Head of caudate nucleus (tissue), 42 donors: ENCODE results near the gene CTDNEP1.

Experiments
- DNase-seq, 42 donors: peaks; one replicate each; pipeline versions ENCODE4 v3.0.0 to v3.0.0-alpha.2; 2020 to 2021; ENCODE audit warnings: mixed read lengths in 7 of 42
- intact Hi-C: fragments of 100-400 bp; cut with DNase I; formaldehyde crosslinking; loops from one replicate; pipeline ENCODE4 v1.15.0; 2022

Gene CTDNEP1

DNA sequence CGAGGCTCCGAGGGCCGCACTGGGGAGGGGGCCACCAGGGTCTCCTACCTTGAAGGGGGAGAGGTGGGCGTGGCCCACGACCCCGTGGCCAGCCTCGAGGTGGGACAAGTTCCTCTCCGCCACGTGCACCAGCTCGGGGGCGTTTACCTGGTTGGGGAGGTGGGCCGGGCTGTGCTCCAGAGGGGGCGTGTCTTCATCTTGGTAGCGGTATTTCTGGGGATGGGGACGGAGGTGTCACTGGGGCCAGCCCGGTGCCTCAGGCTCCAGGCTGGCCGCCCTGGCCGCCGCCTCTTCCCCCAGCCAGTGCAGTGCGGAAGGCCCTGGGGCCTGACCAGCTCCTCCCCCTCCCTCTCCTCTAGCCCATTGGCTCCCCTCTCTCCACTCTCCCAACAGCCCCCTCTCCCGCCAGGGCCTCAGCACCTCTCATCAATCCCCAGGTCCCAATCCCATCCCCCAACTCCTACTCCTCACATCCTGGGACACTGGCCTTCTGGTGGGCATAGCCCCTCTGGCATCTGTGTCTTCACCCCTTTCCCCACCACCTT is 43.4 kb downstream of the CTDNEP1 start:
- DNase-seq = no peak
- intact Hi-C loops = no loop called here

DNA sequence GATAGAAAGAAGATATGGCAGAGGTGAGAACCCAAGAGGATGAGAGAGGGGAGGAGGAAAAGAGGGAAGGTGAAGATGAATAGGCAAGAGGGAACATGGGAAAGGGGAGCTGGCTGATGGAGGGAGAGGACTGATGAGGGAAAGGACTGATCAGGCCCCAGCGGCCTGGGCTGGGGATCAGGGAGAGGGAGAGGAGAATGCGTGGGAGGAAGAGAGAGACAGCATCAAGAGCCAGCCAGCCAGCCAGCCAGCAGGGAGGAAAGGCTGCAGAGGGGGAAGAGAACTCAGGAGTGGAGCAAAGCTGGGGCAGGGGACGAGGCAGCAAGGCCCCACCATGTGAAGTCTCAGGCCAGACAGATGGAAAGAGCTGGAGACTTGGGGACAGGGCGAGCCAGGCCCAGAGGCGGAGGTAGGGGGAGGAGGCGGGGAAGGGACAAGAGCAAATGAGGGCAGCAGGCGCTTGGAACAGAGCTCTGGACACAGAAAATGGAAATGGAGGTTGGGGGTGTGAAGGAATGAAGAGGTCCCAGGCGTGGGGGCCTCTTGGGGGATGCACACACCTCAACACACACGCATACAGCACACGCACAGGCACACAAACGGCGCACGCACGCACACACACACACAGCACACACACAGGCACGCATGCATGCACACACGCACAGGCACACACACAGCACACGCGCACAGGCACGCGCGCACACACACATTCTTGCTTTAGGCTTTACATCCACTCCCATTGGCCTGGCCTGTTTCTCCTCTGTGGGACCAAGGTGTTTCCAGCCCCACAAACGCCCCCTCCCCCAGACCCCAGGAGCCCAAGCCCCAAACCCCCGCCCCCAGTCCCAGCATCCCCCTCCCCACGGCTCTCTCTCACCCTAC is 44.2 kb downstream of the CTDNEP1 start:
- intact Hi-C loops = no loop called here

DNA sequence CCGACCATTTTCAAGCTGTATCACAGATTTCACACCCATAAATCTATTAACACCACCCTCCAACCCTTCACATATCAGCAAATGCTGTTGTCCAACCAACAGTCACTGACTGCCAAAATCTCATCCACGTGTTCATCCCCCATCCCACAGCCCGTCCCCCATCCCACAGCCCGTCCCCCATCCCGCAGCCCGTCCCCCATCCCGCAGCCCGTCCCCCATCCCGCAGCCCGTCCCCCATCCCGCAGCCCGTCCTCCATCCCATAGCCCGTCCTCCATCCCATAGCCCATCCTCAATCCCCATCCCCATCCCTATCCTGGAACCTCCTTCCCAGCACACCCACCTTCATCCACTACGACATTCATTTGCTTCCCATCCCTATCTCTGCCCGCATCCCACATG is 46.0 kb downstream of the CTDNEP1 start:
- intact Hi-C loops = no loop called here
- no peak for DNase-seq

More for the DNA sequence above, 44.2 kb downstream of the CTDNEP1 start:
- DNase-seq = no peak

DNA sequence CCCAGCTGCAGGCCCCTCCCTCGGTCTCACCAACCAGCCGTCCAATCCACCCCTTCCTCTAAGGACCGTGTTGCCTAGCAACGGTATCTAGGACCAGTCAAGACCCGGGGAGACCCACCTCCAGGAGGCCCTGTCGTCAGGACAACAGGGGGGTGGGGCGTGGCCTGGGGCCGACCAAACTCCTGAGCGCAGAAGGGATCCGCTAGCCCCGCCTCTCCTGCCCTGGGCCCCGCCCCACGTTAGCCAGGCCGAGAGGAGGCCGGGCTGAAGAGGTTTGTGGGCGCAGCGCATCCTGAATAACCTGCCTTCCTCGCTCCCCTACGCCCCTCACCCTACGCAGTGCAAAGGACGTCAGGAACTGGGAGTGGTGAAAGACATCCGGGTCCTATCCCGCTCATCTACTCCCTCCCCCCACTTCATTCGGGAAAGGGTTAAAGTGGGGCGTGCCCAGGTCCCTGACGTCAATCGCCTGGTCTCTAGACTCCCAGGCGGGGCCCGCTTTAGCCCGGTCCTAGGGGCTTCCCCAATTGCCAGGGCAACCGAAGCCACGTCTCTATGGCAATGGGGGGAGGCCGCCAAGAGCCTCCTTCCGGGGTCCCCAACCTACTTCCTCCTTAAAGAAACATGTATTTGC is 46.6 kb downstream of the CTDNEP1 start:
- peak; percentile 55 to 91 (median 78) for DNase-seq
- intact Hi-C loops = no loop called here

DNA sequence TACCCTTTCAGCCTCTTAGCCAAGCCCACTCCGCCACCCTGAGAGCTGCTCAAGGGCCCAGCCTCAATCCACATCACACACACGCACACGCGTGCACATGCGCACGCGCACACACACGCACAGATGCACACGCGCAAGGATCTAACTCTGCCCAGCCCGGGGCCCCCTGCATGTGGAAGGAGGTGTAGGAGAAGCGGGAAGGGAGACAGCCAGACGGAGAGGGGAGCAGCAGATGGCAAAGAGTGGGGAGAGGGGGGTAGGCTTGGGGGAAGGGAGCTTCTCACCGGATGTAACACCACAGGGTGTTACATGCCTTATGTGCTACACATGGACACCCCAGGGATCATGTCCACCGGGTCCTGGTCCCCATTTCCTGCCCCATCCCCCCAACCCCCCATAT is 47.2 kb downstream of the CTDNEP1 start:
- intact Hi-C loops = no loop called here
- no peak for DNase-seq

DNA sequence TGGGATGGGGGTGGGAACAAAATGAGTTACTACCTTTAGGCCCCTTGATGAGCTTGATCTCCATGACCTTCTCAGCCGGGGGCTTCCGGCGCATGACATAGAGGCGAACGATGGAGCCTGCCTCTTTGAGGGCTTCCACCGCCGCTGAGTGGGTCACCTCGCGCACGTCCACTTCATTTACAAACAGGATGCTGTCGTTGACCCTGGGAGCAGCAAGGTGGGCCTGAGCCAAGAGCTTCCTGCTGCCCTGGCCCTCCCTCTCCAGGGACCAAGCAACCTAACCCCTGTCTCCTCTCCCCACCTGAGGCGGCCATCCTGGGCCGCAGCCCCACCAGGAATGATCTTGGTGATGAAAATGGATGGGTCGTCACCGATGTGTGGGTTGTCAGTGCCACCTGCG is 48.1 kb downstream of the CTDNEP1 start:
- DNase-seq = no peak
- intact Hi-C loops = no loop called here

DNA sequence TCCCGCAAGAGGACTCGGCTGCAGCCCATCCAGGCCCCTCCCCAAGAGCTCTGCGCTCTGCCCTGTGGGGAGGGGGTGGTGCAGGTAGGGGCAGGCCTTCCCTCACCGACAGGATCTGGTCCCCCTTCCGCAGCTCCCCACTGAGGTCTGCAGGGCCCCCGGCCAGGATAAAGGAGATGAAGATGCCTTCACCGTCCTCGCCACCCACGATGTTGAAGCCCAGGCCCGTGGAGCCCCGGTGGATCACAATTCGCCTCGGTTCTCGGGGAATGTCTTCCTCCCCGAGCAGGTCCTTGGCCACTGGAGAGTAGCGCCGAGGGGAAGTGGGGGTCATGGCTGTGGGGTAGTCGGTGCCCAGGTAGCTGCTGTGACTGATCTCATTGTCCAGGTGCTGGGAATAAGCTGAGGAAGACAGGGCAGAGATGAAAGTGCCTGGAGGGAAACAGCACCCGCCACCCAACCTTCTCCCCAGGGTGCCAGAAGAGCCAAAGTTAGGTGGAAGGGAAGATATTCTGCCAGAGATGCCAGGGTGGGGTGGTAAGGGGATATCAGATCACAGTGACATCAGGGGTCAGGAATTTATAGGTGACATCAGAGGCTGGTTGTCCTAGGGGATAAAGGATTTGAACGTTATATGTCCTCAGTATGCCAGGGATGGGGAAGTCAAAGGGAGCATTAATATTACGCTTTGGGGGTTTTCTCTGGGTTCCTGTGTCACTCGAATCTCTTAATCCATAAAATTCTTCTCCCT is 54.7 kb downstream of the CTDNEP1 start:
- no peak for DNase-seq
- intact Hi-C loops = no loop called here

DNA sequence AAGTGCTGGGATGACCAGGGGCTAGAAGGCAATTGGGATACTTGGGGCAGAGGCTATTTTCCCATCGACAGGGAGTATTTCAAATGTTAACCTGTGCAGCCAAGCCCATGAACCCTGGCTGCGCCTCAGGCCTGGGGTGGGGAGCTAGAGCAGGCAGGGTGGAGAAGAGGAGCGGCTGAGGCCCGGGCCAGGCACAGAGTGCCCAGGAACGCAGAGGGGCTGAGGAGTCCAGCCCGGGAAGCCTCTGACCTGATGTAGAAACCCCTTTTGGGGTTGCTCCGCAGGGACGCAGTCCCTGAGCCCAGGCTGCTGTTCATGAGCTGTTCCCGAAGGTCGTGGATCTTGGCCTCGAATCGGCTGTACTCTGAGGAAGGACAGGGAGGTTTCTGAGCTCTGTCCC is 55.6 kb downstream of the CTDNEP1 start:
- no peak for DNase-seq
- intact Hi-C loops = no loop called here
